ENCODE data around the gene PGK2.

The PGK2 gene

DNA sequence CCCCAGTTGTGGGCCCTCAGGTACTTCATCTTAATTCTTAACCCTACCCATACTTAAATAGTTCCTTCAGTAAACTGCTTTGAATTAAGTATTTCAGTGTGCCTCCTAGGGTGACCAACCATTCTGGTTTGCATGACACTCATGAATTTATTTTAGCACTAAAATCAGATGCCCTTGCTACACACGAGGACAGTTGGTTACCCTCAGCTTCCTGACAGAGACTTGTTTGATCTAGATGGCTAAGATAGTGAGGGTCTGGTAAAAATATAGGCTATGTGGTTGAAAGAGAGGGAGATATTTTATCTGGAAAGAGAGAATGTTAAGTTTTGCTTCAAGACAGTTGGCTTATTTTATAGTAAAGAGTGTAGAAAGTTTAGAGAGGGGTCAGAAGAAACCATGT is 10.6 kb downstream of the PGK2 start:
- TF ChIP-seq, protein P1, sequence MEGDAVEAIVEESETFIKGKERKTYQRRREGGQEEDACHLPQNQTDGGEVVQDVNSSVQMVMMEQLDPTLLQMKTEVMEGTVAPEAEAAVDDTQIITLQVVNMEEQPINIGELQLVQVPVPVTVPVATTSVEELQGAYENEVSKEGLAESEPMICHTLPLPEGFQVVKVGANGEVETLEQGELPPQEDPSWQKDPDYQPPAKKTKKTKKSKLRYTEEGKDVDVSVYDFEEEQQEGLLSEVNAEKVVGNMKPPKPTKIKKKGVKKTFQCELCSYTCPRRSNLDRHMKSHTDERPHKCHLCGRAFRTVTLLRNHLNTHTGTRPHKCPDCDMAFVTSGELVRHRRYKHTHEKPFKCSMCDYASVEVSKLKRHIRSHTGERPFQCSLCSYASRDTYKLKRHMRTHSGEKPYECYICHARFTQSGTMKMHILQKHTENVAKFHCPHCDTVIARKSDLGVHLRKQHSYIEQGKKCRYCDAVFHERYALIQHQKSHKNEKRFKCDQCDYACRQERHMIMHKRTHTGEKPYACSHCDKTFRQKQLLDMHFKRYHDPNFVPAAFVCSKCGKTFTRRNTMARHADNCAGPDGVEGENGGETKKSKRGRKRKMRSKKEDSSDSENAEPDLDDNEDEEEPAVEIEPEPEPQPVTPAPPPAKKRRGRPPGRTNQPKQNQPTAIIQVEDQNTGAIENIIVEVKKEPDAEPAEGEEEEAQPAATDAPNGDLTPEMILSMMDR (IDR thresholded peaks at IDR 0.05; ENCODE audit: low read depth, low read length) = no peak
- DNase-seq (ENCODE audit: extremely low read depth, low read depth) = no peak

DNA sequence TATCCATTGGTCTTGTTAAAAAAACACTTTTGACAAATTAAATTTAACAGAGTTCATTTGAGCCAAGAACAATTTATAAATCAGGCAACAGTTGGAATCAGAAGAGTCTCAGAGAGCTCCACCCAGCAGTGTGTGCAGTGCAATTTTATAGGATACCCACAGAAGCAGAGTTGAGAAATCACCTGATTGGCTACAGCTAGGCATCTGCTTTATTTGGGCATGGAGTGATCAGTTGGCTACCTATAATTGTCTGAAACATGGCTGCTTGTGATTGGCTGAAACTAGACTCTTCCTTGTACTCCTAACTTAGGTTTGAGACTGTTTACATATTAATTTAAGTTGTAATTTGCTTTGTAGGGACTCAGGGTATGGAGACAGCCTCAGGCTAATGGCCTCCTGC is 12.0 kb downstream of the PGK2 start:
- TF ChIP-seq, protein P1 (IDR thresholded peaks at IDR 0.05; ENCODE audit: low read depth, low read length) = no peak
- DNase-seq (ENCODE audit: extremely low read depth, low read depth) = no peak

DNA sequence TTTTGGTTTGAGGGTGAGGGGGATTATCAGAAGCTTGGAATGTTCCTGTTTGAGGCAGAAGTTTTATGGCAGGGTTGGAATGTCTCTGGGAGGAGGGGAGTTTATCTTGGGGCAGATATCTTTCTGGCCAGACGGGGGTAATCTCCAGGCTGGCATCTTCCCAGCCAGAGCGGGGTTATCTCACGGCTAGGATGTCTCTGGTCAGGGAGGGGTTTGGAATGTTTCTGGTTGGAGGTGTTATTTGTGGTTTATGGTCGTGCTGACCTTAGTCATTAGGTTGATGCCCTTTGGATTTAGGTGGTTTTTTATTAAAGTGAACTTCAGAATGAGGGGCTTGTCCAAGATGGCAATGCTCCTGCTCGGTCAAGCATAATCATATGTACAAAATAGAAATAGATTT is 14.8 kb downstream of the PGK2 start:
- no peak for DNase-seq (ENCODE audit: extremely low read depth, low read depth)
- TF ChIP-seq, protein P1 (IDR thresholded peaks at IDR 0.05; ENCODE audit: low read depth, low read length) = no peak

DNA sequence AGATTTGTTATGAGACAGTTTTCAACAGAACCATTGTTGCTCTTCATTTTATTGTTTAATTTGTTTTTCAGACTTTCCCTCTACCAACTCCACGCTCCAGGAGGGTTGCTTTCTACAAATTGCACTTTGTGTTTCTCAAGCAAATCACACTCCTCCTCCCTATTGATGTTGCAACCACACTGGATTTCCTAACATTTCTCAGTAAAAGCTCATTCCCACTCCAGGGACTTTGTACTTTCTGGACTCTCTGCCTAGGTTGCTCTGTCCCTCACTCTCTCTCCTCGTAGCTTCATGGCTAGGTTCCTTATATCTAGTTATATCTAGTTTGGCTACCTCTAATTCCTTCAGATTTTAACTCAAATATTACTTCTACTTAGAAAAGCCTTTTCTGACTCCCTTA is 20.3 kb downstream of the PGK2 start:
- TF ChIP-seq, protein P1 (IDR thresholded peaks at IDR 0.05; ENCODE audit: low read depth, low read length) = no peak
- no peak for DNase-seq (ENCODE audit: extremely low read depth, low read depth)

DNA sequence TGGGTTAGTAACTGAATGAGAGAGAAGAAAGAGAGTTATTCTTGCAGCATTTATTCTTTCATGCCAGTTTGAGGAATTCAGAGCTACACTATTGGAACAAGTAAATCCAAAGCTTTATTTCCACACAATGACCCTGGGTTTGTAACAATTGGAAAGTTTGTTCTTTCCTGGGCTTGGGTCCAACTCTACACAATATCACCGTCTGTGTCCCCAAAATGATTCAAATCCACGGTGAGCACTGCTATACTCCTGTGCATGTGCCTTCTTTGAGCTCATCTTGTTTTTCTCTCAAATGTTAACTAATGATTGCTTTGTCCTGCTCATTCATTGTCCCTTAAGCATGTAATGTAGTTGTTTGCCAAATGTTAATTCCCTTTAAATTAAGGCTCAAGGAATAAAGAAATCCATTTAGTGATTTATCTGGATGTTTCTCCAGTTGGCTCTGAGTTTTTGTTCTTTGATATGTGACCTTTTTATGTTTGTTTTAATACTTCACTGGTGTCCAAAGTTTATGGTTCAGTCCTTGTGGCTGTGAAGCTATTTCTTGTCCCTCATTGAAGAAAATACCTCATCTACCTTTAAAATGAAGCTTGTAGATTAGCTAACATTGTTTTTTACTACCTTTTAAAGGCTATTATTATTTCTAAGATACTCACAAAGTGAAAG is 22.4 kb downstream of the PGK2 start:
- TF ChIP-seq, protein P1 (IDR thresholded peaks at IDR 0.05; ENCODE audit: low read depth, low read length) = no peak
- no peak for DNase-seq (ENCODE audit: extremely low read depth, low read depth)

DNA sequence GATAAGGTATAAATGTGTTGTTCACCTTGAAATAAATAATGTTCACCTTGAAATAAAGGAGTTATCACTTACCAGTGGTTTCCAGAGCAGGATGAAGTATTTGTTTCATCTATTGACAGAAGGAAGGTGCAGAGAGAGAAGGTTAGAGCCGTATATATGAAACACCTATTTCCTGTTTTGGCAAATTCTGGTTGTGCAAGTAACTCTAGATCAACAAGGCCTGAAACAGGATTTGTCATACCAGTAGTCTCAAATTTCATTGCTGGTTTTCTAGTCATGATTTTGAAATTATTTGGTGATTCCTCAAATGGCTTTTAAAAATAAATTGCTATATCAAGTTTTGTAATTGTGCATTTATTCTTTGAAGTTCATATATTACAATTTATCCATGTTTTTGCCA is 42.8 kb downstream of the PGK2 start, which contains the start of gene CRISP3:
TSS of gene CRISP3 (minus strand) at position 130 of the 400 bp plus-strand sequence. CDS start at position 109, 21 bp downstream.
- TF ChIP-seq, protein P1 (IDR thresholded peaks at IDR 0.05; ENCODE audit: low read depth, low read length) = no peak
- DNase-seq (ENCODE audit: extremely low read depth, low read depth) = no peak

DNA sequence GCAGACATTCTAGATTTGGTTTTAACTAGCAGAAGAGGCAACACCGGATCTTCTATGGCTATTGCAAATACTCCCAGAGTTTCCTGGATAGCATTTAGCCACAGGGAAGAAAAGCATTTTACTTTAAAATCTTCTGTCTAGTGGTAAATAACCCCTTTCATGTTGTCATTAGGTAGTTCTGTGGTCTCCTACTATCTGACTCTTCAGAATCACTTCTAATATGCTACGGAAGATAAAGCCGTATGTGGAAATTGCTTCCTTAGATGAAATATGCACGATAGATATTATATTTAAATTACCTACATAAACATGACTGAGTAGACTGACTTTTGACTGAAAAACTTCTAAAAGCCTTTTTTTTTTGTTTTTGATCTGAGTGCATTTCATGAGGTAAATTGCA is 43.7 kb downstream of the PGK2 start:
- DNase-seq (ENCODE audit: extremely low read depth, low read depth) = no peak
- TF ChIP-seq, protein P1 (IDR thresholded peaks at IDR 0.05; ENCODE audit: low read depth, low read length) = no peak
